NCI-H446 treated with DMSO at 0.1 percent for 48 hours (cell line): ENCODE measurements around the gene TNS1.

ENCODE experiments used
- DNase-seq: peaks from one replicate; lab custom pipeline; 2025; lab: John Stamatoyannopoulos, UW

TNS1 gene

DNA sequence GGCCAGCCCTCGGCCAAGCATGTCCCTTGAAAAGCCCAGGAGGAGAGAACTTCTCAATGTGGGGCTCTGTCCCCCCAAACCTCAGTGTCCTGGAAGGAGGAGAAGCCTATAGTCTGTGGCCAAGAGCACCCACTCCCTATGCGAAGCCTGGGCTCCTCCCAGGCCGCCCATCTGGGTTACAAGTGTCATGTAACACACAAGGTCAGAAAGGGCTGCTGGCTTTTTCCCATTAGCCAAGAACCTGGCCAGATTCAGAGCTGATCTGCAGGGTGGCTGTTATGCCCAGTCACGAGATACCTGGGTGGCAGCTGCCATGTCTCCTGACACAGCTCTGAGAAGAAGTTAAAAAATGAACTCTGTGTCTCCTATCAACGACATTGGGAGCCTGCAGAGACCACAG lies 170.7 kb downstream of the TNS1 start:
- DNase-seq, result no peak

DNA sequence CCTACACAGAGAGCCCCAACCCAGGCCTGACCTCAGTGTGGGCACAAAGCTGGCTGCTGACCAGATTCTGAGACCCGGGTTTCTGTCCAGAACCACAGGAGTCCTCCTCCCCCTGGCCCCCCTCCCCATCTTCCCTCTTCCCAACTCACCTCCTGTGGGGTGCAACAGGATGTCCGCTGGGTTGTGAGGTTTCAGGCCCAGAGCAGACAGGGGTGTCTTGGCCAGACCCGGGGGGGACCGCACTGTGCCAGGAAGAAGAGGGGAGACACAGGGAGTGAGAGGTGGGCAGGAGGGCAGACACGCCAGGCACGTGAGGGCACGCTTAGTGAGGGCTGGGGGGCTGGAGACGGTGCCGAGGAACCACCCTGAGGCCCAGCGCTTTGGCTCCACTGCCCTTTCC lies 171.5 kb downstream of the TNS1 start:
- DNase-seq, result no peak

DNA sequence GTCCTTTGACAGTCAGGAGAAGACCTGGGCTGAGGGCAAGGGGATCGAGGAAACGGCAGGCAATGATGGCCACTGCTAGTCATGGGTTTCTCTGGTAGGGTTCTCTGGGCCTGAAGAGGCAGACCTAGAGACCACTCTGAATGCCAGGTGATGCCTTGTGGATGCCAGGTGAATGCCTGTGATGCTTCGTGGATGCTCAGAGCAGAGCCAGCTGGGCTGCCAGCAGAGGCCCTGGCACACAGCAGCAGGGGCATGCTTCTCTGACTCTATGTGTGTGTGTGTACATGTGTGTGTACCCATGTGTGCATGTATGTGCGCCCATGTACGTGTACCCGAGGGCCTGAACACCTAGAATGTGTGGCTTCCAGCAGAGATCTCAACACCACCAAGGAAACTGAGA lies 172.0 kb downstream of the TNS1 start:
- DNase-seq, result no peak

DNA sequence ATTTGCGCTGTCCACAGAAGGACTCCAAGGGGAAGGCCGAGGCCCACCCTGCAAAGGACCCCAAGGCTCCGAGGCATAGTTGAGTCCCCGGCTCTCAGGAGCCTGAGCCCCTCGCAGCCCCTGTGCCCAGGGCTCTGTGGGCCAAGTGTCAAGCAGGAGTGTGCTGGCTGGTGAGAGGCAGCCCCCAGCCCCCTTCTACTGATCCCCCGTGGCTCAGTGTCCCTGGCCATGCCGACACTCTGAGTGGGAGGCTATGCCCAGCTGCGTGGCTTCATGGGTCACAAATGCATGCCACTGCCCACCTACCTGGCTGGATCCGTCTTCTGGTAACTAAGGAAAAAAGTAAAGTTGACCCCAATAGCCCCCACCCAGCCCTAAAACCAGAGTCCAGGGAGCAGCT lies 172.7 kb downstream of the TNS1 start:
- DNase-seq, result no peak

DNA sequence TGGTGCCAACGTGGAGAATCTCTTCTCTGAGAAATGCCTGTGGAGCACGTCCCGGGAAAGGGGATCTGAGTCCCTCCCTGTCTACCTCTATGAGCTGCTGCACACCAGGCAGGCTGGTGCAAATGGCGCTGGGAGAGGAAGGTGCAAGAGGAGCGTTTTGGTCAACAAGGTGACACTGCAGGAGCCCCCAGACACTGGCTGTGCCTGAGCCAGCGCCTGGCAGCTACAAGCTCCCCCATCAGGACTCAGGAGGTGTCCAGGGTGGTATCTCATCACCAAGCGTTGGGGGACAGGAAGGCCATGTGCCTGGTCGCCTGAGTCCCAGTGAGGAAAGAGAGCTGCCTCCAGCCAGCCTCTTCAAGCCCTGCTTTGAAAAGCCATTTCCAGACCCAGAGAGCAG lies 173.4 kb downstream of the TNS1 start:
- DNase-seq, result no peak

DNA sequence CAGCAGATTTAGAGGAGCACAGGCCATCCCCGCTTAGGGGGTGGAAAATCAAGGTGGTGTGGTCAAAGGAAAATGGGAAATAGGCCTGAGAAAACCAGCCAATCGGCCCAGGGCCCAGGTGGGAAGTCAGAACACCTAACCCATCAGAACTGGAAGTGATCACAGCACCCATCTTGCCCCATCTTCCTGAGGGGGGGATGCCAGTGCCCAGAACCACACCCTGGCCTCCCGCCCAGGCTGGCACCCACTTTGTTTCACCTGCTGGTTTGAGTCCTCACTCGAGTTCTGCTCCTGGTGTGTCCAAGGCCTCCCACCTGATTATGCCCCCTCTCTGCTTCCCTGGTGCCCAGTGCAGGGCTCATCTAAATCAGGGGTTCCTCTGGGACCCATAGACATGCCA lies 174.5 kb downstream of the TNS1 start:
- DNase-seq, result no peak

DNA sequence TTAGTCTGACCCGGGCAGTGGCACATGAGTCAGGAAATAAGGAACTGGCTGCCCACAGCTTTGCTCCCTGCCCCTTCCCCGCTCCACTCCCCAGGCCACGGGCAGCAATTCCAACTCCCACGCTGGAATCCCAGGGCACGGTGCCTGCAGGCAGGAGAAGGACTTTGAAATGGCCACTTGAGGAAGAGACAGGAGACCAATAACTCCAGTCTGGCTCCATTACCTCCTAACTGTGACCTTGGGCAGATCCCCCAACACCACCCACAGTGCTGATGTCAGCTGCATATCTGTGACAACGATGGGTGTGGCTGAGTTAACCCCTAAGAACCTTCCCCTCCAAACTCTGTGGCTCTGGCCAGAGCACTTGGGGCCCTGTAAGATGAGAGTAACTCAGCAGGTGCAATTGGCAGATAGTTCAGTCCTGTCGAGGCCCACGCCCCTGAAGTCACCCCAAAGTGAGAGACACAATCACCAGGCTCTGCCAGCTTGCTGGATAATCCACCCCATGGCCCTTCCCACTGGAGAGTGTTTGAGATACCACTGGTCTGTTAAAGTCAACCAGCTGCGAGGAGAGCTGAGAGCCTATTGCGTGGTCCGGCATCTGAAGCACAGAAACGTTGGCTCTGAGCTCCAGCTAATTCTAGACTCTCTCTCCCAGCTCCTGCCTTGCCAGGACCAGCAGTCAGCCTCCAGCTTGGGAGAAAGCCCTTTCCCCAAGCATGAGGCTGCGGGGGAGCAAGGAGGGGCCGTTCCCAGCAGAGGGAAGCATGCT lies 175.2 kb downstream of the TNS1 start:
- no peak for DNase-seq

DNA sequence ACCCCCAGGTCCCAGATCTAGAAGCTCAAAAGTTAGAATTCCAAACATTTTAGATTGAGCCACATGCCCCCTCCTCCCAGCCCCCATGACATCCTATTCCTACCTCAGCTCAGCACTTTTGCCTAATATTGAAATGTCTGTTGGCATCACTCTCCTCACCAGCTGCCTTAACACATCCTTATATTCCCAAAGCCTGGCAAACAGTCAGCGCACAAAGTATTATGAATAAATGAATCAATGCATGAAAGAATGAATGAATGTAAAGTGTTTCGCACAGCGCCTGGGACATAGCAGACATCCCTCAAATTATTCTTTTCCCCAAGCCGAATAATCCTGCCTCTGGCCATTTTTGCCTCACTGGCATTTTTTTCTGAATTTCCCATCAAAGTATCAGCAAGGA lies 175.8 kb downstream of the TNS1 start:
- no peak for DNase-seq

DNA sequence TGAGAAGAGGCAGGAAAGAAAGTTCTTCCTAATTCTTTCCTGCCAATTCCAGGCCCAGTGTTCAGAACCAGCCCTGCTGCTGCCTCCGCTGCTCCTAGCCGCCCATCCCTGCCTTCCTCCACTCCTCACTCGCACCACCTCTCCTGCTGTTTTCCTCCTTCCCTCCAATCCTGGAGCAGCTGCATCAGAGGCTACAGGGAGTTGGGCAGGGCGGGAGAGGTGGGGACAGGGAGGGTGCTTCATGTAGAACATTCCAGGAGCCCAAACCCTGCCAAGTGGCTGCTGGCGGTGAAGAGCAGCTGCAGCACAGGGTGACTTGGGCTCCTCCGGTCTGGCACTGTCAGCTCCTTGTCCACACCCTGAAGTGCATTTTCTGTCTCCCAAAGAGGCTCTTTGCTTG lies 176.3 kb downstream of the TNS1 start:
- no peak for DNase-seq

DNA sequence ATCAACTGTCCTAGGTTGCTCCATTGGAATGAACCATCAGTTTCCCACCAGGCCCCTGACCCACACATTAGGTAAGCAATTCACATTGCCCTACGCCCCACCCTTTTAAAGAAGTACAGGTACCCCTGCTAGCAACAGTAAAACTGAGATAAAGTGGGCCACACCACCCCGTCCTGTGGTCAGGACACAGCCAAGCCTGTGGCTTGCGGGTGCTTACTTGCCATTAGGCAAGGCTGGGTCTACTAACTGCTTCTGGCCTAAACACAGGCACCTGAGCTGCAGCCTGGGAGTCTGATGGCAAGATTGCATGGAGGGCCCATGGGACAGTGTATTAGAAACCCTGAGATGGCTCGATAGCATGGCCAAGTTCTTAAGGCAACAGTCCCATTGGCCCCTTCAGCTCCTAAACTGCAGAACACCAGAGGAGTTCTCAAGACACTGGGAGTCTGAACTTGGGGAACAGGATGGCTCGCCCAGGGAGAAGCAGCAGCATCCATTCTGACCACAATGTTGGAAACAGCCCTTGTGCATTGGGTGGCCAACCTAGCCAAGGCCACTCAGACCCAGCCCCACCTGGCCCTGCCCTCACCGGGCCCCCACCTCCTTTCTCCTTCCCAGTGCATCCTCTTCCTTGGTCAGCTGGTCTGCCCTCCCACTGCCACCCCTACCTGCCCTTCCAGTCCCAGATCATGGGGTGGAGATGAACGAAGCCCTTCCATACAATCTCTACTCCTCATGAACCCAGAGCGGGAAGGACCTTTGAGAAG lies 177.1 kb downstream of the TNS1 start:
- DNase-seq, result no peak

DNA sequence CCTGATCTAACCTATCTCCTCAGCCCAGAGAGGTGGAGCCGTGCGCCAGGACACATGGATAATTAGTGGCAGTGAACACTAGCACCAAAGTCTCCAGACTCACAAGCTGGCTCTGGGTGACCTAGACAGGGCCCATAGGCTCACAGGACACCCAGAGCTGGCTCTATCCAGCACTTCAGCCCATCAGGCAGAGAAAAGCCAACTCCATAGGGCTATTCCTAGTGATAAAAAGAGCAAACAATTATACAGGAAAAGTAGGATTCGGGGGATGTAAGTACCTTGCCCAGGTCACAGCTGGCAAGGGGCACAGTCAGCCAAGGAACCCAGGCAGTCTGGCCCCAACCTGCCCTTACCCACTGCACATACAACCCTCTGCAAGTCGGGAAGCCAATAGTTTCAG lies 178.6 kb downstream of the TNS1 start:
- no peak for DNase-seq

DNA sequence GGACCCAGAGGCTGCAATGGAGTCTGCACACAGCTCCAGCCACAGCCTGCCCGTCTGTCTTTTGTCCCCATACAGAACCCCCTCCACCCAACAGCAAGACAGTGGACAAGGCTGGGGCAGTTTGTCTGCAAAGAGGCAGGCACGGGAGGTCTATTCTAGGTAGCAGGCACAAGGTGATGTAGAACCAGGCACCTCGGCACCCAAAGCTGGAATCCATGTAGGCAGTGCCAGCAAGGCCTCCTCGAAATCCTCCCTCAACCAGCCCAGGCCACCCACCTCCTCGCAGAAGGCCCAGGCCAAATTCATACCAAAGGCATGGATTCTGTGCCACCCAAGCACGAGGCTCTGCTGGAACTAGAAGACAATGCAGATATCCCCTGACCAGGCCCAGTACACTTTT lies 179.2 kb downstream of the TNS1 start:
- no peak for DNase-seq

DNA sequence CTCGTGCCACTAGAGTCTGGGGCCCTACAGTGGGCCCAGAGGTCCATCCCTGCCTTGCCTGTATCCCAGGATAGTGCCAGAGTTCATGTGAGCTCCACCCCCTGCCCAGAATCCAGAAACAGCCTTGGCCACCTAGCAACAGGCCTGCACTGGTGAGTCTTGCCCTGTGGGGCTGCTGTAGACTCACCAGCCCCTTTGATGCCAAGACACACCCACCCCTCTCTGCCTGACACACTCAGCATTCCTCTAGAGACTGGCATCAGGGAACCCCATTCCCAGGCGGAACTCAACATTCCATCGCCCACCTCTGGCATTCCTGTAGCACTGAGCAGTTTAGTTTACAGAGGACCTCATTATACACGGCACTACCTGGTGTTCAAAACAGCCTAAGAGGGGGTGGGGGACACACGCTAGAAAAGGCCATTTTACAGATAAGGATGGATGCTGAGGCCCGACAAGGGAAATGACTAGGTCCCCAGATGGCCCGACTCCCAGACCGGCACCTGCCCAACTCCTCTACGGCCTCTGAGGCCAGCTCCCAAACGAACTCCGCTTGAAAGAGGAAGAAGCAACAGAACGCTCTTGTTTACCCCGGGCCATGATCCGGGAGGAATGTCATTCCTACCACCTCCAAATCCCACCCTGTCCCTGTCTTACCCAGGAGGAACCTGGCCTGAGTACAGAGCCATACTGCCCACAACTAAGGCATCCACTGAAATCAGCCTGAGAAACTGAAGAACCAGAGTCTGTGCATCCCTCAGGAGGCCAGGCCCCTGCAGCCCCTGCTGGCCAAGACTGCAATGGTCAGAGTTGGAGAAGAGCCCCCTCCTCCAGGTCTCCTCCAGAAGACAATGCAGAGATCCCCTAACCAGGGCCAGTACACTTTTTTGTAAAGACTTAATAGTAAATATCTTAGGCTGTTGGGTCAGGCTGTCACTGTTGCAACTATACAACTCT lies 180.2 kb downstream of the TNS1 start:
- DNase-seq, result no peak

DNA sequence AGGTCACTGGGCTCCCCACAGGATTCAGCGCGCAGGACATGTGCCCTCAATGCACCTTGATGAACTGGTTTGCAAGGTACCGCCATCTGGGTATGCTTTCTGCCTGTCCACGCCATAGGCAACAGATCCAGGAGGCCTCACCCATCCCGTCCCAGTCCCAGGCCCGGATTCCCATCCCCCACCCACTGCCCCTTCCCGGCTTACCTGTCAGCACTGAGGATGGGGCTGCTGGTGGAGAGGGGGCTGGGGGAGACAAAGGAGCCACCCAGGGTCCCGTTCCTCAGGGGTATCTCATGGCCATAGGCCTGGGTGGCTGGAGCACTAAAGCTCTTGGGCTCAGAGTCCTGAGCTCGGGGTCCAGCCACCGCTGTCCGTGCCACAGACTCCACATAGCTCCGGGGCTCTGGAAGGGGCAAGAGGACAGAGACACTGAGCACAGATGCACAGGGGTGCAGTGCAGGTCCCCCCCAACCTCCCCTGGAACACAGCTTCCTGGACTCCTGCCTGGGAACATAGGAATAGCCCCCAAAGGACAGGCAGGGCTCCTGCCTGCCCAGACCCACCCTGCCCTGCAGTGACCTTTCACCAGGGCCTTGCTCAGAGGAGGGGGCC lies 181.2 kb downstream of the TNS1 start:
- no peak for DNase-seq

DNA sequence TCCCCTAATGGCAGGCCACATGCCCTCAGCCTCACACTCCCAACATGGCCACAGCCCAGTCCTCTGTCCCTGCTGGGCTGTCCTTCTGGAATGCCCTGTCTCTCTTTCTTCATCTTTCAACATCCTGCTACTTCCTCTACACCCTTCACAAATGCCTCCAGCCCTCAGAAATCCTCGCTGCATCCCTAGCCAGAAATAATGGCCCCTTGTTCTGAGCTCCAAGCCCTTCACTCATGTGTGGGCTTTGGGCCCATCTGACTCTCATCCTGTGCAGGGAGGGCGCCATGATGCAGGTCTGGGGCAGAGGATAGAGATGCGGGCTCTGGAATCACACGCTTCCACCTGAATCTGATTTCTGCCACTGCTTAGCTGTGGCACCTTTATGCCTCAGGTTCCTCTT lies 181.9 kb downstream of the TNS1 start:
- no peak for DNase-seq

DNA sequence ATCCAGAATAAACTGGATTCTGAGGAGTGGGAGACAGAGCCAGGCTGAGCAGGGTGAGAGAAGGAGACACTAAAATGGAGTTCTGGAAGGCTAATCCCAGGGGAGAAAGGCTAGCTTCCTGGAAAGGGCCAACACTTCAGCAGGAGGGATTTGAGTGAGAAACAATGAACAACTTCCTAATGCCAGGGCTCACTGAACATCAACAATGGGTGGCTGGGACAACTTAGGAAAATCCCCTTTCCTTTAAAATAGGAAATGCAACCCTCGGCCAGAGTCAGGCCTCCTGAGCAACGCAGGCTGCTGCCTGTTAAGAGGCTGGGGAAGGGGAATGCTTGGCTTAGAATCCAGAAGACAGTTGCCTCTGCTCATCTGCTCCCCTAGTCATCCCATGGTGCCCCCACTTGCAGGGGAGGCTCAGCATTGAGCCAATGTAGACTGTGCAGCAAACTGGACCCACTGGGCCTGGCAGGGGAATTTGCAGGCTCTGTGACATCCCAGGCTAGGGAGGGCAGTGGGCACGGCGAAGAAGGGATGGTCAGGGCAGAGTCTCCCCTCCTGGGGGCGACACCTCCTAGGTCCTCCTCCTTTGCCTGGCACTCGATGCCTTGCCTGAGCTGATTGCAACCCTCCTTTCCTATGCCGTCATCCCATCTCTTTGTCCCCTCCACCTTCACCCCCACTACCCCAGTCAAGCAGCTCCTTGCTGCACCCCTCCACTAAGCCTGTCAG lies 182.5 kb downstream of the TNS1 start:
- no peak for DNase-seq

DNA sequence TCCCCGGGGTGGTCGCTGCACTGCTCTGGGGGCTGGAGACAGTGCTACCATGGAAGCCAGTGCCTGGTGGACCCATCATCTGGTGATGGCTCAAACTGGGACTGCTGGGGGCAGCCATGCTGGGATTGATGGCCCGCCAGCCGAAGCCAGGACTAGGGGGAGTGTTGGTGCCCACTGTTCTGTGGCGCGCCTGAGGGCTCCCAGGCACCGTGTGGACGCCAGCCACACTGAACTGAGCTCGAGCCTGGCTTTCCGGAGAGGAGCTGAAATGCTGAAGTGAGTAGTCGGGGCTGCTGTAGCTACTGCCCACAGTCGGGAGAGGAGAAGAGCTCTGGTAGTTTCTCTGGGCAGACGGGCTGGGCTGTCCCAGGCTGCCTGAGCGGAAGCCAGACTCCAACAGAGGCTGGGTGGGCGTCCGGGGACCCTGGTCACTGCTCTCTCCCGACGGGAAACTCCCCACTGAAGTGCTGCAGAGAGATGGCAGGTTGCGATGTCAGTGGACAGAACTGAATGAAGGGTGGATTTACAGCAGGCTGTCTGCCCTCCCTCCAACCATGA lies 184.4 kb downstream of the TNS1 start:
- DNase-seq, result no peak

DNA sequence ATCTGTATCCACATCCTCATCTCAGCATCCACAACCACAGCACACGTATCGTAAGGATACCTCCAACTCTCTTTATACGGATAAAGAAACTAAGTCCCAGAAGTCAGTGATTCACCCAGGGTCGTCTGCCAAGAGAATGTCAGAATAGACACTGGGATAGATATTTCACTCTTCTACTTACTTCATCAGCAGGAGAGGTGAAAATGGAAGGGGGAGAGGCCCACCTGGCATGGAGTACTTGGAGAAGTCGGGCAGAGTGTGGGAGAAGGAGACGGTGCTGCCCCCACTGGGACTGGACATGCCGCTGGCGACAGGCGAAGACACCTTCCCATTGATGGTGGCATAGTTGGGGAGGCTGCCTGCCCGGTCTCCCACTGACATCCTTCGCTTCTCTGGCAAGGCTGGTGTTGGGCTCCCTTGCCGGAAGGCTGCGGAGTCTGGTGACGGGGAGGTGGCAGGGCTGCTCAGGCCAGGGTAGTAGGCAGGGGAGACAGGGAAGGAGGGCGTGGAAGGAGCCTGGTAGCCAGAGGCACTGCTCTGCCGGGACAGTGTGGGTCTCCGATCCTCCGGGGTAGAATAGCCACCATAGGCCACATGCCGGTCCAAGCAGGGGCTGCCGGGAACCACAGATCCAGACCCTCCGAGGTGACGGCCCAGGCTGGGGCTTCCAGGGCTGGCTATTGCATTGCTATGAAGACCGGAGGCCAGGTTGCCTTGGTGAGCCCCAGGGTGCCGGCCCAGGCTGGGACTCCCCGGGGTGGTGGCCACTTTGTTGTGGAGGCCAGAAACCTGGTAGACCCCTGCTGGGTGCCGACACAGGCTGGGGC lies 185.1 kb downstream of the TNS1 start:
- DNase-seq, result no peak

DNA sequence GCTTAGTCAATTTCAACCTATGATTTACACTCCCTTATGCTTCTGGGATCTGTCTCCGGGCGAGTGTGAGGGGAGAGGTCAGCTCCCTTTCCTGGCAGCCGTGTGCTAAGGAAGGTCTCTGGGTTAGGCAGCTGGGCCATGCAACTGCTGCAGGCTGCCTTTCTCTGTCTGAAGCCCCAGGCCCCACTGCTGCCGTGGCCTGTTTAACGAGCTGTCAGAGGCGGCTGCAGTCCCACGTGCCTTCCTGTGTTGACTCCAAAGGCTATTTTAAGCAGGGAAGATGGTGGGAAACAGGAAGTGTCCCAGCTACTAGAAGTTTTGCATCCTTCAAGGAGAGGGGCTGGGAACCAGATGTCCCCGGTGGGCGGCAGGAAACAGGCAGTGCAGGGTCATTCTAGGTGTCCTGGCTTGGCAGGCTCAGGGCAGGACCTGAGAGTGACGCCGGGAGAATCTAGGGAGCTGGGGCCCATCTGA lies 186.4 kb downstream of the TNS1 start:
- no peak for DNase-seq

DNA sequence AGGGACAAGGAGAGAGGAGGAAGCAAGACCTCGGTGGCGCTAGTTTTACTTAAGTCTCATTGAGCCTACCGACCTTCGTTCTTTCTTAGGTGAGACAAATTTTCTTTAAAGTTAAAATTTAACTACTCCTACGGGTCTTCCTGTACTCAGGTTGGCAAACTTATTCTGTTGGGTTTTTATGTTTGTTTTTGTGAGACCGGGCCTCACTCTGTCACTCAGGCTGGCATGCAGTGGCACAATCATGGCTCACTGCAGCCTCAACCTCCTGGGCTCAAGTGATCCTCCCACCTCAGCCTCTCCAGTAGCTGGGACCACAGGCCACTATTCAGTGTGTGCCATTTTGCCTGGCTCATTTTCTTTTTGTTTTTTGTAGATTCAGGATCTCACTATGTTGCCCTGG lies 189.0 kb downstream of the TNS1 start:
- no peak for DNase-seq
